ENCODE data around the gene CCDC146. TPM values are rescaled to one million over a fixed set of nuclear protein-coding genes. Genes with fewer than 3 reads are reported as not detected.
"Not testable (repeated sequence)": the region's sequence is repeated elsewhere in the genome, so short reads cannot be mapped to it uniquely, and the experiment has no call there.

CCDC146 gene
- total RNA-seq, 1 donor from 2014 or later = 13.5 TPM

GRCh38 chr7:77262316-77262715 is 139.9 kb downstream of the CCDC146 start:
- intact Hi-C loops (cut with DNase I) = no loop called here
- DNase-seq (no peak), ATAC-seq (ENCODE audit: poor library complexity) (no peak)

GRCh38 chr7:77265666-77266065 is 143.3 kb downstream of the CCDC146 start:
- intact Hi-C loops (cut with DNase I) = no loop called here
- DNase-seq = no peak
- ATAC-seq (ENCODE audit: poor library complexity) = no peak

GRCh38 chr7:77266291-77266794 is 143.9 kb downstream of the CCDC146 start:
- ATAC-seq (ENCODE audit: poor library complexity) (no peak), DNase-seq (no peak)
- intact Hi-C loops (cut with DNase I) = no loop called here

GRCh38 chr7:77269360-77270093 is 147.1 kb downstream of the CCDC146 start:
- intact Hi-C loops (cut with DNase I) = no loop called here
- DNase-seq (peak; percentile 46), ATAC-seq (ENCODE audit: poor library complexity) (peak; percentile 90)

- intact Hi-C loops (cut with DNase I) = no loop called here
- no peak for DNase-seq
- ATAC-seq (ENCODE audit: poor library complexity) = peak; percentile 52
These were observed 147.7 kb downstream of the CCDC146 start for GRCh38 chr7:77270094-77270480.

- intact Hi-C loops (cut with DNase I) = no loop called here
- no peak for ATAC-seq (ENCODE audit: poor library complexity)
- DNase-seq = no peak
These were observed 149.4 kb downstream of the CCDC146 start for GRCh38 chr7:77271766-77272165.

GRCh38 chr7:77275663-77276062 is 153.2 kb downstream of the CCDC146 start:
- DNase-seq; ATAC-seq (ENCODE audit: poor library complexity); intact Hi-C loops (cut with DNase I): not testable (repeated sequence)

GRCh38 chr7:77276120-77276519 is 153.7 kb downstream of the CCDC146 start:
- intact Hi-C loops (cut with DNase I) = no loop called here
- ATAC-seq (ENCODE audit: poor library complexity) (no peak), DNase-seq (no peak)

- DNase-seq (peak; percentile 66), ATAC-seq (ENCODE audit: poor library complexity) (peak; percentile 89)
- intact Hi-C loops (cut with DNase I) = no loop called here
These were observed 159.5 kb downstream of the CCDC146 start for GRCh38 chr7:77281780-77282478.

- peak; percentile 41 for ATAC-seq (ENCODE audit: poor library complexity)
- intact Hi-C loops (cut with DNase I) = no loop called here
- DNase-seq = no peak
These were observed 160.5 kb downstream of the CCDC146 start for GRCh38 chr7:77282897-77283296.

- no peak for DNase-seq
- intact Hi-C loops (cut with DNase I) = no loop called here
- ATAC-seq (ENCODE audit: poor library complexity) = no peak
These were observed 161.6 kb downstream of the CCDC146 start for GRCh38 chr7:77284005-77284404.

- DNase-seq (no peak), ATAC-seq (ENCODE audit: poor library complexity) (no peak)
- intact Hi-C loops (cut with DNase I) = no loop called here
These were observed 162.2 kb downstream of the CCDC146 start for GRCh38 chr7:77284616-77285015.

GRCh38 chr7:77288676-77289320 is 166.4 kb downstream of the CCDC146 start:
- intact Hi-C loops (cut with DNase I) = no loop called here
- DNase-seq (no peak), ATAC-seq (ENCODE audit: poor library complexity) (no peak)

- intact Hi-C loops (cut with DNase I) = no loop called here
- DNase-seq = no peak
- ATAC-seq (ENCODE audit: poor library complexity) = no peak
These were observed 167.0 kb downstream of the CCDC146 start for GRCh38 chr7:77289387-77289786.

- intact Hi-C loops (cut with DNase I) = no loop called here
- no peak for ATAC-seq (ENCODE audit: poor library complexity)
- DNase-seq = no peak
These were observed 168.0 kb downstream of the CCDC146 start for GRCh38 chr7:77290425-77290824.

- DNase-seq = no peak
- no peak for ATAC-seq (ENCODE audit: poor library complexity)
- intact Hi-C loops (cut with DNase I) = no loop called here
These were observed 170.6 kb downstream of the CCDC146 start for GRCh38 chr7:77293046-77293445.

GRCh38 chr7:77295549-77295948 is 173.1 kb downstream of the CCDC146 start:
- DNase-seq (no peak), ATAC-seq (ENCODE audit: poor library complexity) (peak; percentile 81)
- intact Hi-C loops (cut with DNase I) = no loop called here

GRCh38 chr7:77306231-77307067 is 184.0 kb downstream of the CCDC146 start:
- DNase-seq (no peak), ATAC-seq (ENCODE audit: poor library complexity) (no peak)
- intact Hi-C loops (cut with DNase I) = no loop called here

- ATAC-seq (ENCODE audit: poor library complexity) (no peak), DNase-seq (no peak)
These were observed 186.4 kb downstream of the CCDC146 start for GRCh38 chr7:77308792-77309191.

More at GRCh38 chr7:77308792-77309191, 186.4 kb downstream of the CCDC146 start:
- intact Hi-C loops (cut with DNase I) = no loop called here

Data from Right ventricle myocardium superior (tissue), 1 donor.